Activated CD4-positive, alpha-beta T cell treated with anti-CD3 and anti-CD28 coated beads, Interleukin-10, Interleukin-2, amounts not matched to agents 100 ng/mL and 50 ng/mL, durations not matched to agents 16 hours and 8 hours (primary cell): ENCODE measurements around the gene PIK3CD.
A peak's percentile ranks its signal among the peaks of the same experiment; 100 is the strongest.
"Not testable (repeated sequence)": the region's sequence is repeated elsewhere in the genome, so short reads cannot be mapped to it uniquely, and the experiment has no call there.

Experiments
- DNase-seq: peaks from one replicate; pipeline ENCODE4 v3.0.0-alpha.2; 2020

PIK3CD gene

DNA sequence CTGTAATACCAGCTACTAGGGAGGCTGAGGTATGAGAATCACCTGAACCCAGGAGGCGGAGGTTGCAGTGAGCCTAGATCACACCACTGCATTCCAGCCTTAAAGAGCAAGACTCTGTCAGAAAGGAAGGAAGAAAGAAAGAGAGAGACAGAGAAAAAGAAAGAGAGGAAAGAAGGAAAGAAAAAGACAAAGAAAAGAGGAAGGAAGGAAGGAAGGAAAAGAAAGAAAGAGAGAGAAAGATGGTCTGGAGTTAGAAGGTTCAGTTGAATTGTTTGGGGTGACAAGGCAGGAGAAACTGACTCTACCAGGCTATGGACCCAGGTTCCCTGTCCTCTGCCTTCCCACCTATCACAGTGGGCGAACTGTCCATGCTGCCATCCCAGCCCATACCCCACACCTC, 27.4 kb upstream of the PIK3CD start:
- no peak for DNase-seq

DNA sequence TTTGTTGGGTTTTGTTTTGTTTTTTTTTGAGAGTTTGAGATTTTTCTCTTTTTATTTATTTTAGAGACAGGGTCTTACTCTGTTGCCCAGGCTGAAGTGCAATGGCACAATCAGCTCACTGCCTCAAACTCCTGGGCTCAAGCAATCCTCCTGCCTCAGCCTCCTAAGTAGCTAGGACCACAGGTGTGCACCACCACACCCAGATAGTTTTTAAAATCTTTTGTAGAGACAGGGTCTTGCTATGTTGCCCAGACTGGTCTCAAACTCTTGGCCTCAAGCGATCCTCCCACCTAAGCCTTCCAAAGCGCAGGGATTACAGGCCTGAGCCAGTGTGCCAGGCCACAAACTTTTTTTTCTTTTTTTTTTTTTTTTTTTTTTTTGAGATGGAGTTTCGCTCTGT, 26.5 kb upstream of the PIK3CD start:
- not testable (repeated sequence) for DNase-seq

GRCh38 chr1:9626201-9626608, 25.3 kb upstream of the PIK3CD start:
- peak; percentile 60 for DNase-seq

DNA sequence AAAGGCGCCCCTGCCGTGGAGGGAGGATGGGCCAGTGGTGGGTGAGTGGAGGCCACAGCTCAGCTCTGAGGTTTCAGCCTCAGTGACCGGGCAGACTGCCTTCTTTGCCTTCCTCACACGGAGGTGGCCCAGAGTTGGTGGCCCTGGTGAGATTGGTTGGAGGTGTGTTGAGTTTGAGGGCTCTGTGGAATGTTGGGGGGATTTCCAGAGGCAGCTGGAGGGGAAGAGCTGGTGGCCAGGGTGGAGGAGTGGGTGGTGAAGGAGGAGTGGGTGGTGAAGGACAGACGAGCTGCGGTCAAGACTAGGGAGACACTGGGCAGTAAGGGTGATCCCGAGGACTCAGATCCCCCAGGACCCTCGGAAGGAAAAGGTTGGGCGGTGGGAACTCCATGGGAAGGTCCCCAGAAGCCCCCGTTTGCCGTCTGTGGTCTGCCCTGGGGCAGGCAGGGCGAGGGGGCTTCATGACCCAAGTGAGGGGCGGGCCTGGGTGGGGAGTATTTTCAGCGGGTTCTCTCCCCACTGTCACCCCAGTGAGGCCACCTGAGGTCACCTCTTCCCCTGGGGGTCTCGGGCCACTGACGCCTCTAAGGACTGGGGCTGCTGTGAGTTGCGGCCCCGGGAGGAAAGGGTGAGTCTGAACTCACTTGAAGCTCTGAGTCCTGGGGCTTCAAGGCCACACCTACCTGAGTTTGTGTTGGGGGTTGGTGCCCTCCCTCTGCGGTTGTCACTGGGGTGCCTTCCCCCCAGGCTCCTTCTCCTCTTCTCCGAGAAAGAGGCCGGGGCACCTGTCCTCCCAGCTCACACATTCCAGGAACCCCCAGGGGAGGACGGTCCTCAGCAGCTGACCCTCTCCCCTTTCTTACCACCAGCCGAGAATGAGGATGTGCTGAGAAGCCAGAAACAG, 22.7 kb upstream of the PIK3CD start:
- DNase-seq = peak; percentile 87

GRCh38 chr1:9629445-9630201, 21.9 kb upstream of the PIK3CD start:
- peak; percentile 89 for DNase-seq

DNA sequence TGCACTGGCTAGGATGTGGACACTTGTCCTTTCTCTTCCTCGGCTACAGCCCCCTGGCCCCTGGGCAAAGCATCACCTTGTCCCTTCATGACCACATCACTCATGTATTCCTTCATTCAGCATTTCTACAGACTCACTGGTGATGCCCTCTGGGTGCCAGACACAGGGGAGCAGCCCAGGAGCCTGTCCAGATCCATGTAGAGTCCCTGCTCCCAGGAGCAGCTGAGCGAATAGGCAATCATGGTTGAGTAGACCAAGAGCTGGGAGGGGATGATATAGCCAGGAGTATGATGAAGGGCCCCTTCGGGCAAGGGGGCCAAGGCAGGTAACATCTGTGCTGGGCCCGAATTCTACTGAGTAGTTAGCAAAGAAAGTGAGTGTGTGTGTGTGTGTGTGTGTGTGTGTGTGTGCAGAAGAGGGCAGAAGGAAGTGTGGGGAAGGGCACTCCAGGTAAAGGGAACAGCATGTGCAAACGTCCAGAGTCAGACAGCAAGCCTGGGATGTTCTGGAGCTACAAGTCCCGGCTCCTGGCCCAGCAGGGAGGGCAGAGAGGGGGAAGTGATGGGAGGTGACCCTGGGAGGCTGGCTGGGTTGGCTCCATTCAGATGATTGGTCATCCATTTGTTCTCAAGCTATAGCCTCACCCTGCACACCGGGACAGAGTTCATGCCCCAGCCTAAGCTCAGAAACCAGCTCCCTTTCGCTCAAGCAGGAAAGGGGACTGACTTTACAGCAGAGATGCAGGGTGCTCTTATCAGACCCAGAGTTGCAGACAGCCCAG, 21.0 kb upstream of the PIK3CD start:
- peak; percentile 21 for DNase-seq

- DNase-seq = no peak
These were observed 19.9 kb upstream of the PIK3CD start for GRCh38 chr1:9631613-9632012.

DNA sequence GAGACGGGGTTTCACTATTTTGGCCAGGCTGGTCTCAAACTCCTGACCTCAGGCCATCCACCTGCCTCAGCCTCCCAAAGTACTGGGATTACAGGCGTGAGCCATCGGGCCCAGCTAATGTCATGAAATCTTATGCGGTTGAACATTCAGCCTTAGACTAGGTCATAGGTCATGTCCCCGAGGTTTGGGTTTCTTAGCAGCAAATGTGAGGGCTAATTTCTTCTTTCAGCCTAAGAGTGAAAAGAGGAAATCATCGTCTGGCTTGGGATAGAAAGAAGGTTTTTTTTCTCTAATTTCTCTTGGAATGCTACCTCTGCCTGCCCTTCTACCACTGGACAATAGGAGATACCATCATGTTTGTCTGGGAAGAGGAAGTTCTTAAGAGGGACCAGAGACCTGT, 18.0 kb upstream of the PIK3CD start:
- no peak for DNase-seq

- DNase-seq = no peak
These were observed 16.9 kb upstream of the PIK3CD start for GRCh38 chr1:9634582-9634981.

- no peak for DNase-seq
These were observed 12.3 kb upstream of the PIK3CD start for GRCh38 chr1:9639227-9639626.

DNA sequence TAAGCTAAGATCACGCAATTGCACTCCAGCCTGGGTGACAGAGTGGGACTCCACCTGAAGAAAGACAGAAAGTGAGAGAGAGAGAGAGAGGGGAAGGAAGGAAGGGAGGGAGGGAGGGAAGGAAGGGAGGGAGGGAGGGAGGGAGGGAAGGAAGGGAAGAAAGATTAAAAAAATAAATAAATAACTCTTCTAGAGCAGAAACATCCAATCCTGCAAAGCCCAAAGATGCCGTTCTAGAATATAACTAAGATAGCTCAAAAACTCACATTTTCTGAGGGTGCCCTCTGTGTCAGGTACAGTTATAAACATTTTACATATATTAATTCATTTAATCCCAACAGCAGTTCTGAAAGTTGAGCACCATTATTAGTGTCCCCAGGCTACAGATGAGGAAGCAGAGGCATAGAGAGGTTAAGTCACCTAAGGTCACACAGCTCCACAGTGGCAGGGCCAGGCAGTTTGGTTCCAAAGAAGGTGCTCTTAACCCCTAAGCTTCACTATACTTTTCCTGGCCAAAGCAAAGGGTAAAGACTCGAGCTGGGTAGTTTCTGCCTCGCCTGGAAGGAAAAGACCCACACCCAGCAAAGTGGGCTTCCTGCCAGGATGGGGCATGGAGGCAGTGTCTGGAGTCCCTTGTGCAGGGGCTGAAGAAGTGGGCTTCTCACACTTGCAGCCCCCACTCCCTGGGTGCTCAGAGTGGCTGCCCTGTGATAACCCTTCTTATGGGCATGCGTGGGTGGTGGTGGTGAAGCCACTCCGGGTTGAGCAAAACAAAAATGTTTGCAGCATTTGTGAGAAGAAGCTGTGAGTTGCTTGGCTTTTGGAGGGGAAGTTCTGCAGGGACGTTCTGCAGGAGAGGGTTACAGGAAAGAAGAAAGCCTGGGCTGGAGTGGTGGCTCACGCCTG, 7.9 kb upstream of the PIK3CD start:
- peak; percentile 23 for DNase-seq

DNA sequence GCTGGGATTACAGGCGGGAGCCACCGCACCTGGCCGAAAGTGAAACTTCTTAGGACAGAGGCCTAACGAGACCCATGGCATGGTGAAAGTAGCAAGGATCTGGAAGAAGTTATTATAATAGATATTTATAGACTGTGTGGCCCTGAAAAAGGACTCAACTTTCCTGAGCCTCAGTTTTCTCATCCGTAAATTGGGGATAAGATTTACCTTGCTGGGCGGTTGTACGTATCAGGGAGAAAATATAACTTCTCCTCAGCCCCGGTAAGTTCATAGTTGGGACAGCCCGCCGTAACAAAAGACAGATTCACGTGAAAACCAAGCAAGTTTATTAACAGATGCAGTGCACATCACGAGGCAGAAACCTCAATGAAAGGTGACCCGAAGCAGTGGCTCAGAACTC, 5.5 kb upstream of the PIK3CD start:
- no peak for DNase-seq

DNA sequence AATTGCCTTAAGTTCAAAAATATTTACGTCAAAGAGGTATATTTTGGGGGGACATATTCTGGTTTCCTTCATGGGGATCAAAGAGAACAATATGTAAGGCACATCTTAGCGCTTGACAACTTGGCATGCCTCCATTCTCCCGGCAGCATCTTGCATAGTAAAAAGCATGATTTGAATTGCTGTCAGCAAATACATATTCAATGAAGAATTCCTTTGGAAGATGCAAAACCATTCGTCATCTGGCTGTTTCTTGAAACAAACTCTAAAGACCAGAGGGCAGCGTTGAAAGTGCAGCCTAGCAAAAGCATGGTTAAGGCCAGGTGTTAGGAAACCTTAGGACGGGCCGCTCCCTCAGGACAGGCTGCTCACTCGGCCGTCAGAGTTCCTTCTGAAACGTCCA, 3.4 kb upstream of the PIK3CD start:
- DNase-seq = no peak

GRCh38 chr1:9649769-9650168, 1.8 kb upstream of the PIK3CD start:
- DNase-seq = no peak

DNA sequence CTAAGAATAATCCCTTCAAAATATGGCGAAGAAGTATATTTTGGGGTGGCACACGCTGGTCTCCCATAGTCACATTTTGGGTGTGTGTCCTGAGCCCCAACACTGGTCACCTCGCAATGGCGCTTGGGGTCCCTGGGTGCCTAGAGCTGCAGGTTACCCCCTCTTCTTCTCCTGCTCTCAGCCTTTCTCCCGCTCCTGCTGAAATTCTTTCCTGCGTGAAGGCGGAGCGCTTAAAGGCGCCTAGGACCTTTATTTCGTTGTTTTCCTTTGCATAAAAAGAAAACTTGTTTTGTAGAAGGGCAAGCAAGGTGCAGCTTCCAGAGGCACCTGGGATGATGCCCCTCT, 339 bp upstream of the PIK3CD start:
- no peak for DNase-seq

GRCh38 chr1:9652379-9653209, 1.1 kb downstream of the PIK3CD start:
- peak; percentile 78 for DNase-seq

DNA sequence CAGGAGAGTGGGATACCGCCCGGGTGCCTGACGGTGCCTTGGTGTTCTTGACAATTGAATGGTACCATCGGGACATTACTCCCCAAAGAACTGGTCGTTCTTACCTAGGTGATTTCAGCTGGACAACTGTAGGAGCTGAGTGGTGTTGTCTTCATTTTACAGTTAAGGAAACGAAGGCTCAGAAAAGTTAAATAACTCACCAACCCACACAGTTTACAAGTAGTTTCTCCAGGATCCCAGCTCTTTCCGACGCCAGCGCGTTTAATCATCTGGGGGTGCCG, 1.6 kb downstream of the PIK3CD start:
- peak; percentile 24 for DNase-seq

DNA sequence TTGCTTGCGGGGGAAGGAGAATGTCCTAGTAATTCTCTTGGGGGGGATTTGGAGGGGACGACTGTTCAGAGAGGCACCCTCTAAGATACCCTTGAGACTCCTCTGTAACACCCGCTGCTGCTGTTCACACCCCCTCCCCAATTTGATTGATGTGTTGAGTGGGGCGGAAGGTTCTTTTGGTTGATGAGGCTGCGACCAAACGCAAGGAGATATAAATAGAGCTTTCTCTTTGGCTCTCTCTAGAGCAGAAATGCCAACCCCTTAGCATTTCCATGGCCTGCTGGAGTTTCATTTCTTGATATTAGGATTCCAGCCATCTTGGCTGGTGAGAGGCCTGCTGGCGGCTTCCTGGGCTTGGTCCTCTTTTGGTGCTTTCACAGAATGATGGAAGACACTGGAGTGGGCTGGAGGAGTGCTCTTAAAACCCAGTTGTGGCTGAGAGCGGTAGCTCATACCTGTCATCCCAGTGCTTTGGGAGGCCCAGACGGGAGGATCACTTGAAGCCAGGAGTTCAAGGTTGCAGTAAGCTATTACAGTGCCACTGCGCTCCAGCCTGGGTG, 2.0 kb downstream of the PIK3CD start:
- DNase-seq = no peak

DNA sequence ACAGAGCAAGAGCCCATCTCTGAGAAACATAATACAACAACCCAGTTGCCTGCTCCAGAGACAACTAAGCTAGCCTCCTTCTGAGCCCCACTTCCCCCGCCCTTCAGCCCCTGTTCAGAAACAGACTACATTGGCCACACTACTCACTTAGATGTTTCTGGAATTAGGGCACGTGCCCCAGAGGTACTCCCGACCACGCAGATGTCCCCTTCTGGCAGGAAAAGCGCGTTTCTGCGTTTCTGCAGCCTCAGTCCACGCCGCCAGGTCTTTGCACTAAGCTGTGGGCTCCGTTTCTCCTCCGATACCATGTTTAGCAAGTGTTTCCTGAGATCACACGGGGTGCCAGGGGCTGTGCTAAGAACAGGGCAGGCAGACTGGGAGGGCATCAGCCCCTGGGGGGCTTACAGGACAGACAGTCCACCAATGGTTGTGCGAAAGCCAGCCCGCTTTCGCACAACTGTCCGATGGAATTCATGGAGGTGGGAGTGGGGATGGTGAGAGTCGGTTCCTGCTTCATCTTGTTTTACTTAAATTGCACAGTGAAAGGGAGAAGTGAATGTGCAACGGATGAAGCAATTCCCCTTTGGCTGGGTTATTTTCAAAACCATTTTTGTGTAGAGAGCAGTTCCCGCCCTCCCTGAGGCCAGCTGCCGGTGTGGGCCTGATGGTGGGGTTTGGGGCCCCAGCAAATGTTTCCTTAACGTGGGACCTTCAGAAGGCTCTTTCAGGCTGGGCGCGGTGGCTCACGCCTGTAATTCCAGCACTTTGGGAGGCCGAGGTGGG, 2.7 kb downstream of the PIK3CD start:
- DNase-seq = peak; percentile 64
